NCI-H69 (cell line): ENCODE data around the gene CACNA1C.
"Not testable (repeated sequence)": the region's sequence is repeated elsewhere in the genome, so short reads cannot be mapped to it uniquely, and the experiment has no call there.

Experiments used
- DNase-seq: peaks from one replicate; lab custom pipeline; 2025; lab: John Stamatoyannopoulos, UW

CACNA1C gene

DNA sequence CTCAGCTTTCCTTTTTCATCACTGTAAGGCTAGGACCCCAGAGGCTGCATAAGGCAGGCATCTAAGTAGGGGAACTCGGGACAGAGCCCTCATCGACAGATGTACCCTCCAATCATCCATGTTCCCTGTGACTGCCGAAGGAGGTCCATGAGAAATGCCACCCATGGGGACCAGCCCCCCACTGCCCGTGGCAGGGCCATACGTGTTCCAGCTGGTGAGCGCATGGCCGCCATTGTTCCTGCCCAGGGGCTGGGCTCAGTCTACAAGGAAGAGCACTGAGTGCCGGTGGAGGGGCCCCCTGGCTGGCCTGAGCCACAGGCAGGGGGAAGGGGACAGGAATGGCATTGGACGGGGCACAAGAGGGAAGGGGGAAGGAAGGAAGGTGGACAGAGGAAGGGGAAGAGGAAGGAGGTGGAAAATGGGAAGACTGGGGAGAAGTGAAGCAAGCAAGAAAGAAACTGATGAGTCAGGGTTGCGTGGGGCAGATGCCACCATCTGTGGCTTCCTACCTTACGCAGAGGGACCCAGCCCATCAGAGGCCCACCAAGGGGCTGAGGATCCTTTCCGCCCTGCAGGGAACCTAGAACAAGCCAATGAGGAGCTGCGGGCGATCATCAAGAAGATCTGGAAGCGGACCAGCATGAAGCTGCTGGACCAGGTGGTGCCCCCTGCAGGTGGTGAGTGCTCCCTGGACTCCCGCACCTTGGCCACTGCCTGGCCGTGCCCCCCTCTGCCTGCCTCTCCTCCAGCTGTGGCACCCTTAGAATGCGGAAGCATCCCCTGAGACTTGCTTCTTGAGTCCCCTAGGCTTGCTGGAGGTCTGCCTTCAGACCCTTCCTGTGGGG lies 621.4 kb downstream of the CACNA1C start:
- DNase-seq = no peak

DNA sequence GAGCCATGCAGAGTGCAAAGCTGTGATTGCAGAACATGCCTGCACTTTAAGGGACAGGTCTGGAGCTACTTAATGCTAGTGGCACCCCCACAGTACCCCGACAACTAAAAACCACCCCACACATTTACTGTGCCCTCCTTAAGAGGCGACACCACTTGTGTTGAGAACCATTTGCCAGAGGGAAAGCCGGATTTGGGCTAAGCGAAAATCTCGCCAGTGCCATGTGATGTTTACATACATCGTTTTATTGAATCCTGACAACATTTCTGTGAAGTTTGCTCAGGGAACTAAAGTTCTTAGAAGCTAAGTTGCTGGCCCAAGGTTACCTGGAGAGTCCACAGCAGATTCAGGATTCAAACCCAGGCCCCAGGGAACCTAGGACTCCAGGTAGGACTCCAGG lies 623.0 kb downstream of the CACNA1C start:
- DNase-seq = no peak

DNA sequence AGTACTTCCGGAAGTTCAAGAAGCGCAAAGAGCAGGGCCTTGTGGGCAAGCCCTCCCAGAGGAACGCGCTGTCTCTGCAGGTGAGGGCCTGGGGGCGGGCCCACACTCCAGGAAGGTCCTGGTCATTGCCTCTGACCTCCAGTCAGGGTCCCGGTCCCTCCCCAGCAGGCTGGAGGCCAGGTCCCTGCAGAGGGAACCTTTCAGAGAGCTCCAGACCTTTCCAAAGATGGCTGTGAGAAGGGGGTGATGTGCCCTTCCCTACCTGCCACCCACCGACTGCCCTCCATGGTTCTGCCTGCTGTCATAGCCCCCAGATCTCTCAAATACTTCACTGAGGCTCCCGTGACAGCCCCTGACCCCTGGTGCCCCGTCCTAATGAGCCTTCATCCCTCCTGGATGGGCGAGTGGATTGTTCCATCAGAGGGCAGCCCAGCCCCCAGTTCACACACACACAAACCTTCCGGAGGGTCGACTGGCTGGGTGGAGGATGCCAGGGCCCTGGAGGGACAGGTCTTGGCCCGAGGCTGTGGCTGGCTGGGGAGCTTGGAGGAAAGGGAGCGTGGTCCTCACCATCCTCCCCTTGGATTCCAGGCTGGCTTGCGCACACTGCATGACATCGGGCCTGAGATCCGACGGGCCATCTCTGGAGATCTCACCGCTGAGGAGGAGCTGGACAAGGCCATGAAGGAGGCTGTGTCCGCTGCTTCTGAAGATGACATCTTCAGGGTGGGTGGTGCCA lies 624.5 kb downstream of the CACNA1C start:
- DNase-seq = no peak

DNA sequence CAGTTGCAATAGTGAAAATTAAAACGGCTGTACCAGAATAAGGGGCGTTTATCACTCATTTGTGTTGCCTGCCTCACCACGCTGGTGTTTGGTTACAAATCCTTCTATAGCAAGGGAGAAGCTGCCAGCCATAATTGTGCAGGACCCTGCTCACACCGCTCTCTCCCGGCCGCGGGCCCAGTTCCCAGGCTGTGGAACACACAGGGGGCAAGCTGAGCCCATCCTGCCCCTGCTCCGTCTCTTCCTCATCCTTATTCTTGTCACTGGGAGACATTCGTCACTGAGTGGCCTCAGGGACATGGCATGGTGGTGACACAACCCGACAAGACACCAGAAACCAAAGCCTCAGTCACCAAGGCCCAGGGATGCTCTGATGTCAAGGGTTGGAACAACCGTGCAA lies 625.6 kb downstream of the CACNA1C start:
- DNase-seq = no peak

DNA sequence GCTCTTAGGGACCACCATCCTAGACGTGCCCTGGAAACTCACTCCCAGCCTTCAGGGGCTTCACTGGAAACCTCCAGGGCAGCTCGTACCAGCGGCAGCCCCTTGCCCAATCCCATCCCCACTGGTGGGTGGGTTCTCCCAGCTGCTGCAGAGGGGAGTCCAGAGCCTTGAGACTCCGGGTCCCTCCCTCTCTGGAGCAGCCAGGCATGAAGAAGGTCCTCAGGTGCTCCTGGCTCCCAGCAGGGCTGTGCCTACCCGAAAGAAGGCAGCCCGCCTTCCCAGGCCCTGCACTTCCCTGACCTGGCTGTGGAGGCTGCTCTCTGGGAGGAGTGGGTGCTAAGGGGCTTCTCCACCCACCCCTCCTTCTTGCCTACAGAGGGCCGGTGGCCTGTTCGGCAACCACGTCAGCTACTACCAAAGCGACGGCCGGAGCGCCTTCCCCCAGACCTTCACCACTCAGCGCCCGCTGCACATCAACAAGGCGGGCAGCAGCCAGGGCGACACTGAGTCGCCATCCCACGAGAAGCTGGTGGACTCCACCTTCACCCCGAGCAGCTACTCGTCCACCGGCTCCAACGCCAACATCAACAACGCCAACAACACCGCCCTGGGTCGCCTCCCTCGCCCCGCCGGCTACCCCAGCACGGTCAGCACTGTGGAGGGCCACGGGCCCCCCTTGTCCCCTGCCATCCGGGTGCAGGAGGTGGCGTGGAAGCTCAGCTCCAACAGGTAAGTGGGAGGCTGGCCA lies 626.5 kb downstream of the CACNA1C start:
- DNase-seq = no peak

DNA sequence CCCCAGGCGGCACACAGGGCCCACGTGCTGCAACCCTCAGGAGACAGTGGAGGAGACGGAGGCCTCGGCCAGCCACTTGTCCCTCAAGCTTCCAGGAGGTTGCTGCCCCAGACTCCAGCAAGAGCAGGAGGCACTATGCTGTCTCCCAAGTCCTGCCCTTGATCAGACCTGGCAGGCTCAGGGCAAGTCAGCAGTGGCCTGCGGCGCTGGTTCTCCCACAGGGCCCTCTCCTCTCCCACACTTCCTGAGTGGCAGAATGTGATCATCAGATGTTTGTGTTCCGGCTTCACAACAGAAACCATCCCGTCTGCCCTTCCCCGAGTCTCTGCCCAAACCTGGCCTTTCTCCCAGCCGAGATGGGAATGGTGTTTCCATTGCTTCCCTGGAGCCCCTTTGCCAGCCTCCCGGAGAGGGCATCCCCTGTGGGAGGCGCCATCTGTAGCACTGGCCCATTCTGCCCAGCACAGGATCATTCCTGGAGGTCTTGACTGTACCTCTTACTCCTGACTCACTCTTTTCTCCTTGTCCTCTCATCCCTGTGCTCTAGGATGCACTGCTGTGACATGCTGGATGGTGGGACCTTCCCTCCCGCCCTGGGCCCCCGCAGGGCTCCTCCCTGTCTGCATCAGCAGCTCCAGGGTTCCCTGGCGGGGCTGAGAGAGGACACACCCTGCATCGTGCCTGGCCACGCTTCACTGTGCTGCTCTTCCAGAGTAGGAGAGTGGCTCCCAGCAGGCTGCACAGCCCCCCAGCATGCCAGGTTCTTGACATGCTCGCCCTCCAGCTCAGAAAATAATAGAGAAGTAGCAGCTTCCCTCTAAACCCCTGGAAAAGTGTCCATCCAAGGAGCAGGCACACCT lies 627.3 kb downstream of the CACNA1C start:
- no peak for DNase-seq

DNA sequence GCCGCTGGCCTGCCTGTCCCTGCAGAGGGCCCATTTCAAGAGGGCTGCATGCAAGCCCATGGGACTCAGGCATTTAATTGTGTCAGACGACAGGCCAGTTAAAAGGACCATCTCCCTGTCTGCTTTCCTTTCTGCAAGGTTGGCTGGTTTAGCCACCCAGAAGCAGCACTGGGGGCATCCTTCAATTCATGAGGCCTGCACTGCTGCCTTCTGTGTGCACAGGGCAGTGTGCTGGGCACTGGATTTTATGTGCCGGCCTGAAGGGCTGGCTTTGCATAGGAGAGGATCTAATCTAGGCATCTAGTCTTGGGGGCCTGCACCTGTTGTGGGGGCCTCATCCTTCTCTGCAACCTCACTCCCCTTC lies 627.9 kb downstream of the CACNA1C start:
- DNase-seq = no peak

DNA sequence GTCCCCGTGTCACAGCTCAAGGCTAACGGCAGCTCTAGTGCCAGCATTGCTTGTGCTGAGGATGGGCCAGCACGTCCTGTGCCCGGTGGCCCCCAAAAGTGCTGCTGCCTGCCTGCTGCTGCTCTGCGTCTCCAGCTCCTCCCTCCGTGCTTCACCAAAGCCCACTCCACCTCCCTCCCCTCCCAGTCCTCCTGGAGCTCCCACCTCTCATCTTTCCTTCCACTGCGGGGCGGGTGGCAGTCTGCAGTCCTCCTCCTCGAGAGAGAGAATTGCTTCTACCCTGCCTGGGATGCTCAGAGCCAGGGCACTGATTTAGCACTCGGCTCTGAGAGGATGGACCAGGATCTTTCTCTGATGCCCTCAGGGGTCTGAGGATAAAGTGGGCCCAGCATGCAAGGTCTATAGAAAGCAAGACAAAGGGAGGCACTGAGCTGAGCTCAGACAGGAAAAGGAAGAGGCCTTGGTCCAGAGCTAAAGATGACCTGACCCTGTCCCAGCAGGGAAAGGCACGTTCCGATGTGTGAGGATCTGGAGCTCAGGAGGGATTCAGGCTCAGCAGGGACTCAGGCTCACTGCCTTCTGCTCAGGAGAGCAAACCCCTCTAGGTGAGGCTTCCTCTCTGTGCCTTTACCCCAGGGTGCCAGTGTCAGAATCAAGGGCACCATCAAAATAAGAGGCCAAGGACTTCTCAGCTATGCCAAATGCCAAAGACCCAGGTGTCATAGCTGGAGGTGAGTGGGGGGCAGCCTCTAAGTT lies 628.8 kb downstream of the CACNA1C start:
- DNase-seq = no peak

DNA sequence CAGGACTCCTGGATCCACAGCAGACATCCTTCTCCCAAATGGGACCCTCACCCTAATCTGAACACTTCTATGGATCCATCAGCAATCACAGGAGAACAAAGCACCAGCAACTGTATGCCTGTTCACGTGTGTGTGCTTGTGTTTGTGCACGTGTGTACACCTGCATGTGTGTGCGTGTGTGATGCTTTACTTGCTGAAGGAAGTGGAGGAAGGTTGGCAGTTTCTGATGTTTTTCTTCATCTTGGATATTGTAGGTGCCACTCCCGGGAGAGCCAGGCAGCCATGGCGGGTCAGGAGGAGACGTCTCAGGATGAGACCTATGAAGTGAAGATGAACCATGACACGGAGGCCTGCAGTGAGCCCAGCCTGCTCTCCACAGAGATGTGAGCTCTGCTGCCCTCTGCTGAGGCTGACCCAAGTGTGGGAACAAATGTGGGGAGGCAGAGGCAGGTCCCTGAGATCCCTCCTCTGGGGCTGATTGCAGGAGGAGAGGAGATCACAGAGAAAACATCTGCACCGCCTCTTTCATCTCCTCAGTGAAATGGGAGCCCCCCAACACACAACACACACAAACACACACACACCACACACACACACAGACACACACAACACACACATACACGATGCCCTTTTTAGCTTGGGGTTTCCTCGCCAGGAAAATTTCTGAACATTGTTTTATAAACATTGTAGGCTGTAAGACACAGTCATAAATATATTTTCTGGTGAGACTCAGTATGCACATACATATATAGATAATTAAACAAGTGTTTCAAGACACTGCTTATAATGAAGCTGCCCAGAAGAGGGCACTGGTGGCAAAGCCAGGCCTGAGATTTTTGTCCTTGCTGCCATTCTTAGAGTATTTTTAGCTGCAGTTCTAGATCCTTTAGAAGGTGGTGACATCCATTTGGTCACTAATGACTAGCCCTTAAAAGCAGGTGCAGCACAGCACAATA lies 629.8 kb downstream of the CACNA1C start:
- peak; percentile 75 for DNase-seq

DNA sequence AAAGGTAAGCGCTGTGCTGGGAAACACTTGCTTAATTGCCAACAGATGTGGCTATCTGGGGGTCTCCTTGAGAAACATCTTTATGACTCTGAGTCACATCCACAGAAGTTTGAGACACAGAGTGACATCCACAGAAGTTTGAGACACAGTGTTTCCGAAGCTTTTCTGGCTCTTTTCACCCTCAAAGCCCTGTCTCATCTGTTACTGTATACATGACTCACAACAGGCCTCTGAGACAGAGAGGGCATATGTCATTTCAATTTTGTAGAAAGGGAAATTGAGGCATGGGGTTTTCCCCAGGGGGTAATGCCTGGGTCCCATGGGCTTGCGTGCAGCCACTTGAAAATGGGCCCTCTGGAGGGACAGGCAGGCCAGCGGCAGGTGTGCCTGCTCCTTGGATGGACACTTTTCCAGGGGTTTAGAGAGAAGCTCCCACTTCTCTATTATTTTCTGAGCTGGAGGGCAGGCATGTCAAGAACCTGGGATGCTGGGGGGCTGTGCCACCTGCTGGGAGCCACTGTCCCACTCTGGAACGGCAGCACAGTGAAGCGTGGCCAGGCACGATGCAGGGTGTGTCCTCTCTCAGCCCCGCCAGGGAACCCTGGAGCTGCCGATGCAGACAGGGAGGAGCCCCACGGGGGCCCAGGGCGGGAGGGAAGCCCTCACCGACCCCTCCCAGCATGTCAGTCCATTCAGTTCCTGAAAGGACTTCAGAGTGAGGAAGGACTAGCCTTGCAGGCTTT lies 630.7 kb downstream of the CACNA1C start:
- DNase-seq = peak; percentile 36

DNA sequence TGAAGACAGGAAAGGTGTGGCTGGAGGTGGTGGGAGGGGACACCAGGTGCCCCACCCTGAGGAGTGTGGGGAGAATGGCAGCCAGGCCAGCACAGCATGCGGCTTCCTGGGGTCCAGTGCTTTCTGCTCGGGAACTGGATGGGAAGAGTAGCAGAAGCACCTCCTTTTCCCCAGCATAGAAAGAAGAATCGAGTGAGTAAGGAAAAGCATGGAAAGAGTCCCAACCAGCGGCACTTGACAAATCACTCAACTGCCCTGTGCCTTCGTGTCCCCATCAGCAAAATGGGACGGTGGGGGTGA lies 631.2 kb downstream of the CACNA1C start:
- DNase-seq = not testable (repeated sequence)

DNA sequence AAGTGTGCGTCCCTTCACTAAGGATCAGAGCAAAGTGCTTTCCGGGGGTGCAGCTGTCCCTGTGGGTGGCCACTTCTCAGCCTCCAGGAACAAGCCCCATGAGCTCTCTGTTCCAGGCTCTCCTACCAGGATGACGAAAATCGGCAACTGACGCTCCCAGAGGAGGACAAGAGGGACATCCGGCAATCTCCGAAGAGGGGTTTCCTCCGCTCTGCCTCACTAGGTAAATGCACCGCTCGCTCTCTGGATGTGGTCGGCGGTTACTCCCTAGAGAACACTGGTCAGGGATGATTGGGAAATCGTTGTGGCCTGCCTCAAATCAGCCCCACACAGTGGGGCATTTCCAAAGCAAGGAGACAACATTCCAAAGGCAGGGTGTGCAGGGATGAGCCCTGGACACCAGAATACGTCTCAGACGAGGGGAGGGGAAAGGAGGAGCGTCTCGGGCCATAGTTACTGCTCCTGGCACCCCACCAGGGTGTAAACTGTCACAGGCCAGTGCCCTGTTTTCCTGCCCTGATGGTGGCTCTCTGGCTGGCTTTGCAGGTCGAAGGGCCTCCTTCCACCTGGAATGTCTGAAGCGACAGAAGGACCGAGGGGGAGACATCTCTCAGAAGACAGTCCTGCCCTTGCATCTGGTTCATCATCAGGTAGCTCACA lies 633.0 kb downstream of the CACNA1C start:
- not testable (repeated sequence) for DNase-seq

DNA sequence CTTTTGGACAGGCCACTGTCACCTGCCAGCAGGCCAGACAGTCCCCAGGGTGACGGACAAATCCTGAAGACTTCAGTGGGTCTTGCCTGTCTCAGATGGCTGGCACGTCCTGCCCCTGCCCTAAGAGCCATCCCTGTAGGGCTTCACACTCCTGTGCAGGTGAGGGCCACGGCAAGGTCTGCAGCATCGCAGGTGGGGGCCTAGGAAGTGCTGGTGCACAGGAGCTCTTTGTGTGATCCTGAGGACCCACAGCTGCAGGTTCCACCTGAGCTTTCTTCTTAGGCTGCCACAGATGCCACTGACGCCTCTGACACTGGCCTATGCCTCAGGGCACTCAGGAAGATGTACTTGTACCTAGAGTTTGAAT lies 633.5 kb downstream of the CACNA1C start:
- DNase-seq = no peak

DNA sequence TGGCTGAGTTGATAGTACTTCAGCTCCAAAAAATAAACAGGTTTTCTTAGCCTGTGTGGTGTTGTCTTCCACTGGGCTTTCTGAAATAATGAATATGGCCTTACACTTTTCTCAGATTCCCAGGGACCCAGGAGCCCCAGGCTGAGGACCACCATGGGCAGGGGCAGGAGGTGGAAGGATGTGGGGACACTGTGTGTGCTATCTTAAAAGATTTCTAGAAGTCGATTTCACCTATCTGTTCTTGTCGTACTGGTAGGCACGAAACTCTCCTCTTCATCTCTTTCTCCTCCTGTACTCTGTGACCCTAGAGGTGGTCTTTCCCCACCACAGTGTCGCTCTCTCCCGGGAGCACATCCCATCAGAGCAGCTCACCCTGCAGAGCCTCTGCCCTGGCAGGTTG lies 634.3 kb downstream of the CACNA1C start:
- no peak for DNase-seq

DNA sequence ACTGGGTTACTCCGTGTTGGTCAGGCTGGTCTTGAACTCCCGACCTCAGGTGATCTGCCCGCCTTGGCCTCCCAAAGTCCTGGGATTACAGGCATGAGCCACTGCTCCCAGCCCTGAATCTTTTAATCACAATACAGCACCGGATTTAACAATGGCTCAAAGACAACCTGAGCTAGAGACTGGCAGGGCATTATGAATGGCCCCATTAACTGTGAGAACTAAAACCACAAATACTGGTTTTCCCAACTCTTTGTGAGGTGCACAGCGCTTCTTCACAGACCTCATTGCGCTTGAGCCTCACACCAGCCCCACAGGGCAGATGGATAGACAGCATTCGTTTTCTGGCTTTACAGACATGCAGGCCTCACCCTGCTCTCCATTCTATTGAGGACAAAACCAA lies 634.9 kb downstream of the CACNA1C start:
- DNase-seq = no peak

DNA sequence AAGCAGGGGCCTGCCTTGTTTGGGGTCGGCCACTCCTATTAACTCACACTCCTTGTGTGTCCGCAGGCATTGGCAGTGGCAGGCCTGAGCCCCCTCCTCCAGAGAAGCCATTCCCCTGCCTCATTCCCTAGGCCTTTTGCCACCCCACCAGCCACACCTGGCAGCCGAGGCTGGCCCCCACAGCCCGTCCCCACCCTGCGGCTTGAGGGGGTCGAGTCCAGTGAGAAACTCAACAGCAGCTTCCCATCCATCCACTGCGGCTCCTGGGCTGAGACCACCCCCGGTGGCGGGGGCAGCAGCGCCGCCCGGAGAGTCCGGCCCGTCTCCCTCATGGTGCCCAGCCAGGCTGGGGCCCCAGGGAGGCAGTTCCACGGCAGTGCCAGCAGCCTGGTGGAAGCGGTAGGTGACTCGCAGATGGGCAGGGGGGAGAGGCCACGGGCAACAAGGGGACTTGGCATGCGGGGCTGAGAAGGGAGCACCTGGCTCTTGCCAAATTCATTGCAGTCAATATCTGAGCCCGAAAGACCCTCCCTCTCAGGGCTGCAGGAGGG lies 635.7 kb downstream of the CACNA1C start:
- DNase-seq = no peak

DNA sequence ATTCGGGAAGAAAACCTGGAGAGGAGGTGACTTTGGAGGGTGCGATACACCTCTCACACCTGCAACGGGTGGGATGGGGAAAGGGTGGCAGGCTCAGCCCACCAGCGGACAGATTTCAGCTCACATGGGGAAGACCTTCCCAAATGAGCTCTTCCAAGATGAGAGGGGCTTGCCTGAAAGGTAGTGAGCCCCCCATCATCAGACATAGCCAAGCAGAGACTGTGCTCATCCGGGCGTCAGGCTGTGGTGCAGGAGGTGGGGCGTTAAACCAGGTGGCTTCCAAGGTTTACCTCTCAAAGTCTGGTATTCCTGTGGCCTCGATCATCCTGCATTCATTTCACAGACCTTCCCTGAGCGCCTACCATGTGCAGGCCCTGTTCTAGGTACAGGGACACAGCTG lies 636.6 kb downstream of the CACNA1C start:
- DNase-seq = no peak

DNA sequence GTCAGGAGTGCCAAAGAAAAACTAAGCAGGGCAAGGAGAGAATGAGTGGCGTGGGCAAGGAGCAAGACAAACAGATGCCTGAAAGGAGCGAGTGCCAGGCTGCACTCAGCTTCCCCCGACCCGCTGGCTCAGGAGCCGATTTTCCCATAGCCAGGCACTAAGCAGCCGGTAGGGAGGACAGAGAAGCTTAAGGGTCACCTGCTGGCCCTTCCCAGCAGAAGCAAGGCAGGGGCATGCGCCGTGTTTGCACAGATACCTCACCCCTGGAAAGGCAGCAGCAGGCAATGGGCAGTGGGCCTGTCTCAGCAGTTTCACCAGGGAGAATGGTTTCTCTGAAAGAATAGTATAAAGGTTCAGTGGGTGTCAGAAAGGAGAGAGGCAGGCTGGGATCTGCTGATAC lies 637.1 kb downstream of the CACNA1C start:
- DNase-seq = no peak
